Forelimb muscle (tissue), 1 donor: Measurements from ENCODE around the gene PIWIL4. TPM values are rescaled to one million over a fixed set of nuclear protein-coding genes. Genes with fewer than 3 reads are reported as not detected.
A peak's percentile ranks its signal among the peaks of the same experiment; 100 is the strongest.
"Not testable (repeated sequence)": the region's sequence is repeated elsewhere in the genome, so short reads cannot be mapped to it uniquely, and the experiment has no call there.

Source experiments
- DNase-seq: peaks from one replicate; pipeline ENCODE4 v3.0.0-alpha.2; 2013; ENCODE audit warnings: low read depth
- polyA plus RNA-seq: library from polyadenylated mRNA; unstranded; fragments of 120-200 nt; gene quantifications from one replicate; pipeline ENCODE4 v1.2.1, GENCODE V29; 2013; ENCODE audit not compliant: insufficient read length

PIWIL4 gene
- polyA plus RNA-seq, 1 donor = 4.1 TPM

GRCh38 chr11:94583866-94584500 is 16.8 kb downstream of the PIWIL4 start:
- DNase-seq = no peak

- DNase-seq = no peak
Observed at GRCh38 chr11:94584978-94585377, 17.8 kb downstream of the PIWIL4 start.

GRCh38 chr11:94585399-94585798 is 18.2 kb downstream of the PIWIL4 start:
- no peak for DNase-seq

DNA sequence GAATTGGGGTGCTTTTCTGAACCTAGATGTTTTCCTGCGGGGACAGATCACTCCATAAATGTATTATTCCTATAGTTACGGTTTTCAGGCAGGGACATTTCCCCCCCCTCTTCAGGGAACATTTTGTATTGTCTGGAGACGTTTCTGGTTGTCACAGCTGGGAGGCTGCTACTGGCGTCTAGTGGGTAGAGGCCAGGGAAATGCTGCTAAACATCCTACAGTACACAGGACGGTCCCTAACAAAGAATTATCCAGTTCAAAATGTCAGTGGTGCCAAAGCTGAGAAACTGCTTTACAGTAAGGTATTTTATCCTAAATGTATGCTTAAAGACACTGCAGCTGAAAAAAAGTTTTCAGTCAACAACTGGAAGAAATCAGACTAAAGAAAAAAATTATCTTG is 19.4 kb downstream of the PIWIL4 start:
- no peak for DNase-seq

DNA sequence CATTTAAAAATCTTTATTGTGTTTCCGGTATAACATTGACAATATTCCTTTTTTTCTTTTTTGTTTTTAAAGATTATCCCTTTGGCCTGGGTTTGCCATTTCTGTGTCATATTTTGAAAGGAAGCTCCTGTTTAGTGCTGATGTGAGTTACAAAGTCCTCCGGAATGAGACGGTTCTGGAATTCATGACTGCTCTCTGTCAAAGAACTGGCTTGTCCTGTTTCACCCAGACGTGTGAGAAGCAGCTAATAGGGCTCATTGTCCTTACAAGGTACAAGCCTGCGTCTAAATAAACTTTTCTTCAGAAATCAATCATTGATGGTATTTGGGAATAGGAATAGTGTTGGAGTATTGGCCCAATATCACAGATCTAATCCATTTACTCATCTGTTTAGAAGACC is 19.8 kb downstream of the PIWIL4 start:
- DNase-seq = no peak

DNA sequence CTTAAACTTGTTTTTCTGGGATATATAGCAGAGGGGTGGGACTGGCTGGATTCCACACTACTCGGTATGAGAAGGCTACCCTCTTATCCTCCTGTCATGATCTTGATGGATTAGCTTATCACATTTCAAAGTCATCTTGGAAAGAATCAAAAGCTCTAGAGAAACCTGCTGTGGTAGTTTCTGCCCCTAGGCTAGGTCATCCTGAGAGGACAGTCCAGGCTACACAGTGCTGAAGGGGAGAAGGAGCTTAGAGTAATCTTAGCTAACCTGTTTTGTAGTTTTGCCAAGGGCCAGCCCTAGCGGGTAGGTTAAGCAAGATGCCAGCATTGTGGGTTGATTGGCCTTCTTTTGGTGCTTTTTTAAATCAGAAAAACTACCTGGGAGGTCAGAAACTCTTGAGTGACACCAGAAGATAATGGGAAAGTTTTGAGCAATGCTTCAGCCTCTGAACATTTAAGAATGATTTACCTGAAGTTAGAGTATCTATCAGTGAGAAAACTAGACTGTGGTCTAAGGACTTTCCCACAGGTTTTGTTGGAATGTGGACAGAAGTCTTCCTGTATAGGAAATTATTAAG is 21.3 kb downstream of the PIWIL4 start:
- no peak for DNase-seq

GRCh38 chr11:94590352-94591041 is 23.3 kb downstream of the PIWIL4 start:
- DNase-seq = no peak

DNA sequence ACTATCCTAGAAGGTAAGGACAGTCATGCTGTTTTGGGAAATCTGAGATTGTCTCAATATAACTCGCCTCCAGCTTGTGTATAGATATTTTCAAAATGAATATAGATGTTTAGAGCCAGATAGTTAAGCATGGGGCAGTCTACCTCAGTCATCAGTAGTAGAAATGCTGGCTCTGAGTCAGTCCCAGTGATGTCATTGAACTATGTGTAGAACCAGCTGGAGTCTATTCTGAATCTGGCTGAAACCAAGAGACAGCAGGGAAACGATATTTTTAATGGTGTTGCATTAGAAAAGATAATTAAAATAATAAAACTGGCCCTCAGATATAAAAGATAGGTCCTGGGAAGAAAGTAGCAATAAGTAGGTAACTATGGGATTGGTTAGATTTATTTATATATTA is 25.9 kb downstream of the PIWIL4 start:
- no peak for DNase-seq

- DNase-seq = no peak
Observed at GRCh38 chr11:94595076-94595475, 27.9 kb downstream of the PIWIL4 start.

DNA sequence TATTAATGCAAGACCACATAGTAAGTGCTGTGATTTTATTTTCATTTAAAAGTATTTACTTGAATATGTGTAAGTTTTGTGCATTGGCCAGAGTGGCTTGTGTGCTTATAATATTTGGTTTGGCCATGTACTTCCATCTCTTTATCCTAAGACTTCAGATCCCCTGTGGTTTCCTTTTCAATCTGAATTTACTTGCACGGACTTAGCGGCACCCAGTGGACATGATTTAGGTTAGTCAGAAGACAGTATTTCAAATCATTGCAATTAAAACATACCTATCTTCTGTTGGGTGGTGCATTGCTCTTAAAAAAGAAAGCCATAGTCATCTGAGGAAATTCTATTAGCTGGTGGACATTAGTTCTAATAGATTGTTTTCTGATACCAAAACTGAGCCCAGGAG is 30.7 kb downstream of the PIWIL4 start:
- DNase-seq = no peak

DNA sequence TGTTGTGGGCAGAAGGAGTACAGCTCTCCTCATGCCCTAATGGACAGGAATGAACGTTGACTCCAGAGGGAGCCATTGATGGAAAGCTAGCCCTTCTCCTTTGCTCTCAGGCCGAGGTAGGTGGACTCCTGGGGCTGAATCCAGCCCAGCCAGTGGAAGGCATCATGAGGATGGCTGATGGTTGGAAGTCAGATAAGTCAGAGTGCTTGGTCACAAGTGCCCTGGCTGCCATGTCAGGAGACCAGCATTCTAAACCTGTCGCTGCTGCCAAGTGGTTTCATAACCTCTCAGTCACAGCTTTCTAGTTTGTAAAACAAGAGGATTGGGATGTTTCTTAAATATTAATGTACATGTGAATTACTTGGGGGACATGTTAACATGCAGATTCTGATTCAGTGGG is 32.3 kb downstream of the PIWIL4 start:
- no peak for DNase-seq

DNA sequence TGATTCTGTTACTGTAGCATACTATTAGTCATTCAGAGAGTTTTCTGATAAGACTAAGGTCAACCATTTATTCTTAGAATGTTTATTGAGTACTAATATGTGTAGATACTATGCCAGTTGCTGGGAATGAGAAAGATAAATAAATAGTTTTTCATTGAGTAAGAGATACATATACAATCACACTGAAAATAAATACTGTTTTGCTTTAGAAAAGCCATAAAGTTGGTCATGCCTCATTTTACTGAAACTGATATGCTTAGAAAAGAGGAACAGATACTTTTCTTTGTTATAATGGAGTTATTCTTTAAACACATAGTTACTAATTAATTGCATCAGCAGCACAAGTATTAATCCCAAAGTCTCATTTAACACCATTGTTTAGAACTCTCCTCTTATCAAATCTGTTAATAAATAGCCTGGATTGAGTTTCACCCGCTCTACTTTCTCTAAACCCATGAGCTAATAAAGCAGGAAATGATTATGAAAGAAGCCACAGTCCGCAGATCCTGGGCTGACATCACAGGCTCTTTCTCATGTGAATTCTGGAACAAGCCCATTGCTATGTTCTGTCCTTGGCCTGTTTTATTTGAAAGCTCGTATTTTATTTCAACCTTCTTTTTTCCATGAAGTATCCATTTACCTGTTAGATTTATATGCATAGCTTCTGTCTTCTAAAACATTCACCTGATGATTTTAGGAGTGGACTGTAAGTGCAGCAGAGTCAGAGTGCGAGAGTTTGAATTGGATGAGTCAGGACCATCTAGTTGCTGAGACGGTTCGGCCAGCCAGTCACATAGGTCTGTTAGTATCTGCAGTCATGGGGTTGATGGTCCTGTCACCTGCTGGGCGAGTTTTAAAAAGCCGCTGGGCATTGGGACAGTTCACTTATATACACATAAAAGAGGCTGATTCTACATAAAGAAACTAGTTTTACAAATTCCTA is 35.5 kb downstream of the PIWIL4 start:
- DNase-seq = no peak

DNA sequence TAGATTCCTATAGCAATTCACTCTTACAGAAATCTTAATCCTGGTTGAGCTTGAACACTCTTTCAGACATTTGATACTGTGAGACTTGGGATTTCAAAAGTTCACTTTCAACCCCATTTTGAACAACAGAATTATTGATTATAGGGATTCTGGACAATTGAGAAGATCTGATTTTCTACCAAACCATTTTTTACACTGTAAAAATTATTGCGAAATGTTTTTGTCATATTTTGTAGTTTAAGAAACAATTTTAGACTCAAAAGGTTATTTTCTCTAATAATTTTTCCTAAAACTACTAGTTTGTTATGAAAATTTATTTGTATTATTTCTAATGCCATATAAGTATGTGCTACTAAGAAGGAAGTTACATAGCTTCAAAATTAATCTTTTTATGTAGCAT is 36.4 kb downstream of the PIWIL4 start:
- no peak for DNase-seq

DNA sequence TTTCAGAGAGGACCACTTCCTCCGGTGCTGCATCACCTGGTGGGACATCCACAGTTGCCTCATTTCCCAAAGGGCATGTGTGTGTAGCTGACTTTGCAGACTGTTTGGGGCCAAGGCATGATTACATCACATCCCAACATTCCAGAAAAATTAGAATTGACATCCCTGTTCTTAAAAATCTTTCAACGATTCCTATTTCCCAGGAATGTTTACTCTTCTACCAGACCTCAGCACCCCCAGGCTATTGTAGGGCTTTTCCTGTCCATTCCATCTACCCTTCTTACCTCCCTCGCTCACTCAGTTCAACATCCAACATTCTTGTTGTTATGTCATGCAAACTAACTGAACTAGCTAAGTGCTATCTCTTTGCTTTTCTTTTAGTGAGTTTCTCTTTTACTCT is 37.3 kb downstream of the PIWIL4 start:
- DNase-seq = no peak

GRCh38 chr11:94613120-94613519 is 46.0 kb downstream of the PIWIL4 start:
- DNase-seq = no peak

DNA sequence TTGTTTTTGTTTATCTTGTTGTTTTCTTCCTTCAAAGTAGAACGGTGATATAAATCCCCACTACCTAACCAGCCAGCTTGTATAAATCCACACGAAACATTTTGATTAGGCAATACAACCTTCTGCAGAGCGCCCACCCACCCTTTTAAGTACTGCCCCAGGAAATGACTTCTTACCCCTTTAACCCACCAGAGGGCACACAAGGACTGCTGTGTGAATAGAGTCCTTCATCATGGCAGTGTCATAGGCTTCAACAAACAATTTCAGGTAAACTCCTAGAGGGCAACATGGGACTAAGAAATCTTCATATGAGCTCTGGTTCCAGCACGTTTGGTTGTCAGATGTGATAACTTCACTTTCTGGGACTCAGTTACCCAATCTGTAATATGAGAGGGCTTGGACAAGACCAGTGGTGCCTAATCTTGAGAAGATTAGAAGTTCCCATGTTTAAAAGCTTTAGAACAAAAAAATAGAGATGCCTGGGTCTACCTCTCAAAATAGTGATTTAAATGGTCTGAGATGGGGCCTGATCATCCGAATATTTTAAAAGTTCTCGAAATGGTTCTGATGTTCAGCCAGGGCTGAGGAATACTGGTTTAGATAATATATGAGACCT is 56.1 kb downstream of the PIWIL4 start:
- peak; percentile 51 for DNase-seq

DNA sequence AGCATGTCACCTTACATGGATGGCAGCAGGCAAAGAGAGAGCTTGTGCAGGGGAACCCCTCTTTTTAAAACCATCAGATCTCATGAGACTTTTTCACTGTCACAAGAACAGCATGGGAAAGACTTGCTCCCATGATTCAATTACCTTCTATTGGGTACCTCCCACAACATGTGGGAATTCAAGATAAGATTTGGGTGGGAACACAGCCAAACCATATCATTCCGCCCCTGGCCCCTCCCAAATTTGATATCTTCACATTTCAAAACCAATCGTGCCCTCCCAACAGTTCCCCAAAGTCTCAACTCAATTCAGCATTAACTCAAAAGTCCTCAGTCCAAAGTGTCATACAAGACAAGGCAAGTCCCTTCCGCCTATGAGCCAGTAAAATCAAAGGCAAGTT is 58.3 kb downstream of the PIWIL4 start:
- DNase-seq = not testable (repeated sequence)

- not testable (repeated sequence) for DNase-seq
Observed at GRCh38 chr11:94627003-94627560, 59.9 kb downstream of the PIWIL4 start.

- no peak for DNase-seq
Observed at GRCh38 chr11:94629741-94630140, 62.6 kb downstream of the PIWIL4 start.

GRCh38 chr11:94630221-94630620 is 63.1 kb downstream of the PIWIL4 start:
- DNase-seq = no peak

DNA sequence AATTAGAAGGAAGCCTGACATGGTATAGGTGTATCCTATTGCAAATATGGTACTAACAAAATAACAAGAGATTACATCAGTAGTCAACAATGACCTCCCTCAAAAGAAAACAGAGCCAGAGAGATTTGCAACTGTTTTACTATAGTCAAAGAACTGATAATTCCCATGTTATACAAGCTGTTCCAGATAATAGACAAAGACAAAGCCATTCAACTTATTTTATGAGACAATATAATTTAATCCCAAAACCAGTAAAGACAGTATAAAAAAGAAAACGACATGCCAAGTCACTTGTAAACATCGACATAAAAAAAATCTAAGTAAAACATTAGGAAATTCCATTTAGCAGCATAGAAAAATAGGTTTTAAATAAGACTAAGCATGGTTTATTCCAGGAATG is 65.2 kb downstream of the PIWIL4 start:
- no peak for DNase-seq
